MCF 10A (cell line): Measurements from ENCODE around the gene ACE2. TPM values are rescaled to one million over a fixed set of nuclear protein-coding genes. Genes with fewer than 3 reads are reported as not detected.
A peak's percentile ranks its signal among the peaks of the same experiment; 100 is the strongest.

Experiments used
- BruUV-seq: library from RNA; stranded (reverse); fragments of 400-500 nt; replicated peaks from 2 replicates; lab custom pipeline; 2021; lab: Mats Ljungman, UMichigan
- CTCF ChIA-PET: fragments of 300-600 bp; sonication (Branson Sonifier 250); formaldehyde crosslinking; extraction: SDS; loops from one replicate; lab custom pipeline; 2021; ENCODE audit warnings: antibody characterized with exemption, inconsistent platforms; lab: Yijun Ruan, JAX
- POLR2A ChIA-PET: fragments of 300-600, 350-650 bp; sonication (Branson Sonifier 250); formaldehyde crosslinking; extraction: SDS; loops from one replicate; lab custom pipeline; 2020; ENCODE audit warnings: antibody characterized with exemption, inconsistent platforms; lab: Yijun Ruan, JAX
- DNase-seq: peaks from one replicate; pipeline ENCODE4 v3.0.0-alpha.2; 2018; ENCODE audit not compliant: unreplicated experiment
- H3K27ac Mint-ChIP-seq: one replicate; pipeline ENCODE4 v1.8.0; 2022; ENCODE audit warnings: mild to moderate bottlenecking, low read depth, mixed read lengths; ENCODE audit not compliant: unreplicated experiment
- H3K27me3 Mint-ChIP-seq: one replicate; pipeline ENCODE4 v1.8.0; 2022; ENCODE audit warnings: mixed read lengths; ENCODE audit not compliant: insufficient read depth, unreplicated experiment
- H3K36me3 Mint-ChIP-seq: one replicate; pipeline ENCODE4 v1.8.0; 2022; ENCODE audit warnings: mild to moderate bottlenecking, moderate library complexity, mixed read lengths; ENCODE audit not compliant: insufficient read depth, unreplicated experiment
- H3K4me1 Mint-ChIP-seq: one replicate; pipeline ENCODE4 v1.8.0; 2022; ENCODE audit warnings: mixed read lengths; ENCODE audit not compliant: insufficient read depth, unreplicated experiment
- H3K4me3 Mint-ChIP-seq: one replicate; pipeline ENCODE4 v1.8.0; 2022; ENCODE audit warnings: mild to moderate bottlenecking, moderate library complexity, mixed read lengths; ENCODE audit not compliant: unreplicated experiment
- H3K9me3 Mint-ChIP-seq: one replicate; pipeline ENCODE4 v1.8.0; 2022; ENCODE audit warnings: mixed read lengths; ENCODE audit not compliant: unreplicated experiment
- CTCF ChIP-seq: fragments of 200-600 bp; IDR thresholded peaks from one replicate; pipeline ENCODE4 v1.8.0; 2022; ENCODE audit warnings: antibody characterized with exemption, mild to moderate bottlenecking; ENCODE audit not compliant: unreplicated experiment
- intact Hi-C: fragments of 100-400 bp; cut with micrococcal nuclease; formaldehyde crosslinking; loops from 2 replicates; pipeline ENCODE4 v1.14.1; 2022
- total RNA-seq: library from RNA; stranded (reverse); gene quantifications from 2 replicates; pipeline ENCODE4 v1.2.3, GENCODE V29; 2022

Gene ACE2
- total RNA-seq, 1 experiment from 2014 or later = not detected

- no peak for DNase-seq
- POLR2A ChIA-PET = no interaction called here
- no peak overlapping the region for H3K27ac Mint-ChIP-seq
- CTCF ChIA-PET = no interaction called here
- intact Hi-C loops = no loop called here
- H3K9me3 Mint-ChIP-seq = peaks cover 7% of the 10 kb centered on the region
- no peaks in the 10 kb centered on the region for H3K36me3 Mint-ChIP-seq
- no peaks in the 10 kb centered on the region for H3K4me1 Mint-ChIP-seq
- TF ChIP-seq CTCF = no peak
- BruUV-seq = no TSS peak
- no peak overlapping the region for H3K4me3 Mint-ChIP-seq
- peaks cover 42% of the 10 kb centered on the region for H3K27me3 Mint-ChIP-seq
These were observed 78.3 kb downstream of the ACE2 start for GRCh38 chrX:15522464-15522863.

GRCh38 chrX:15515931-15516330, 84.8 kb downstream of the ACE2 start:
- H3K4me1 Mint-ChIP-seq = no peaks in the 10 kb centered on the region
- ChIA-PET CTCF (interaction anchor here (0.8 to 1.7 kb wide), 3 partner anchors 44 to 167 kb away, joined by 3 to 4 read pairs (median 3); no protein-coding TSS in a partner anchor), POLR2A (no interaction called here)
- H3K36me3 Mint-ChIP-seq = no peaks in the 10 kb centered on the region
- intact Hi-C loops = no loop called here
- no peak overlapping the region for H3K27ac Mint-ChIP-seq
- no peak overlapping the region for H3K4me3 Mint-ChIP-seq
- H3K27me3 Mint-ChIP-seq = peaks cover 12% of the 10 kb centered on the region
- no TSS peak for BruUV-seq
- peaks cover 7% of the 10 kb centered on the region for H3K9me3 Mint-ChIP-seq
- TF ChIP-seq CTCF = no peak
- no peak for DNase-seq

GRCh38 chrX:15514279-15514678, 86.5 kb downstream of the ACE2 start:
- H3K27ac Mint-ChIP-seq = no peak overlapping the region
- H3K4me3 Mint-ChIP-seq = no peak overlapping the region
- no peaks in the 10 kb centered on the region for H3K4me1 Mint-ChIP-seq
- peaks cover 15% of the 10 kb centered on the region for H3K27me3 Mint-ChIP-seq
- TF ChIP-seq CTCF = no peak
- no TSS peak for BruUV-seq
- intact Hi-C loops = no loop called here
- no peaks in the 10 kb centered on the region for H3K36me3 Mint-ChIP-seq
- ChIA-PET POLR2A (interaction anchor here (1.9 kb wide), 1 partner anchor 21 kb away, joined by 7 read pairs; the partner anchor contains the start of gene PIR), CTCF (interaction anchor here (1.4 to 2.5 kb wide), 3 partner anchors 14 to 50 kb away, joined by 3 to 13 read pairs (median 11); partner anchors contain the start of gene BMX)
- H3K9me3 Mint-ChIP-seq = peaks cover 4% of the 10 kb centered on the region
- no peak for DNase-seq

- DNase-seq = peak; percentile 43
- POLR2A ChIA-PET = interaction anchor here (0.6 to 1.9 kb wide), 7 partner anchors 11 to 1262 kb away, joined by 3 to 7 read pairs (median 4); partner anchors contain the start of genes BMX and PIR
- intact Hi-C loops = no loop called here
- peaks cover 16% of the 10 kb centered on the region for H3K27me3 Mint-ChIP-seq
- no TSS peak for BruUV-seq
- no peaks in the 10 kb centered on the region for H3K9me3 Mint-ChIP-seq
- no peak overlapping the region for H3K27ac Mint-ChIP-seq
- H3K4me3 Mint-ChIP-seq = no peak overlapping the region
- no peaks in the 10 kb centered on the region for H3K36me3 Mint-ChIP-seq
- no peak for TF ChIP-seq CTCF
- H3K4me1 Mint-ChIP-seq = no peaks in the 10 kb centered on the region
- CTCF ChIA-PET = interaction anchor here (0.7 to 2.5 kb wide), 9 partner anchors 9 to 210 kb away, joined by 3 to 14 read pairs (median 4); partner anchors contain the start of genes BMX and PIR
These were observed 88.3 kb downstream of the ACE2 start for GRCh38 chrX:15512401-15512965.
